Measurements from ENCODE around the gene NELL1. TPM values are rescaled to one million over a fixed set of nuclear protein-coding genes. Genes with fewer than 3 reads are reported as not detected.

NELL1 gene
- total and polyA plus RNA-seq, 2 donors (not counting 1 experiment from before 2014, with no cell fraction given) = not detected

- no peak for TF ChIP-seq EZH2 (IDR thresholded peaks at IDR 0.05; ENCODE audit: low read length, missing control alignments)
- no peak for TF ChIP-seq CTCF (conservative IDR thresholded peaks at IDR 0.05 in 1 of 2, IDR thresholded peaks at IDR 0.05 in 1 of 2; ENCODE audit: low read depth in 1 of 2, low read length in 2 of 2)
- Histone ChIP-seq H3K36me3 (ENCODE audit: control insufficient read depth, insufficient read depth, low read length) (no peaks in the 10 kb centered on the region), H3K9ac (ENCODE audit: insufficient read depth, low read length) (no peak overlapping the region), H3K79me2 (ENCODE audit: control insufficient read depth, insufficient read depth, low read length) (no peaks in the 10 kb centered on the region), H3K4me1 (ENCODE audit: control insufficient read depth, extremely low read depth, insufficient read depth, low read length) (no peaks in the 10 kb centered on the region), H3K4me2 (ENCODE audit: extremely low read depth, insufficient read depth, low read length) (no peak overlapping the region), H4K20me1 (ENCODE audit: control insufficient read depth, extremely low read depth, insufficient read depth, low read length) (no peaks in the 10 kb centered on the region), H3K9me3 (ENCODE audit: control insufficient read depth, insufficient read depth, low read depth, low read length) (no peaks in the 10 kb centered on the region), H3K4me3 (replicated peaks in 1 of 4; ENCODE audit: control extremely low read depth in 1 of 4, insufficient read depth in 1 of 4, low read depth in 3 of 4, low read length in 4 of 4) (no peak overlapping the region), H3K27ac (ENCODE audit: insufficient read depth, low read length) (no peak overlapping the region), H2AFZ (ENCODE audit: low read length) (no peak overlapping the region), H3K27me3 (ENCODE audit: control insufficient read depth, insufficient read depth, low read length) (no peaks in the 10 kb centered on the region)
- DNase-seq (ENCODE audit: low read depth in 2 of 2) = no peak
Measured at GRCh38 chr11:21180182-21180581, 510.8 kb downstream of the NELL1 start.

DNA sequence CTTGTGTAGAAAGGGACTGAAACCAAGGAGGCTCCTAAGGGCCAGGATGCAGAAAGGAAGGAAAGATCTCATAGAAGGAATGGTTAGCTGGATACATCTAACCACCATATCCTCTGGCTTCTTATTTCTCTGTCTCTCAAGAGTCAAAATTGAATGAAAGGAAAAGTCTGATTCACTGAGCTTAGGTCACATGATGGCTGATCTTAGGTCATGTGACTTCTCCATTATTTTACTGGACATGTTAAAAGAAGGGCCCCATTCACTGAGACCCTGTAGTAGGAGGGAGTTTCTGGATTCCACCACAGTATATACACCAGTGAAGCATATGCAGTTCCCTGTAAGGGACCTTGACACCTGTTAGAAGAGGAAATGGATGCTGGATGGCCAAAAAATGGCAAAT is 516.6 kb downstream of the NELL1 start:
- Histone ChIP-seq H3K4me3 (replicated peaks in 1 of 4; ENCODE audit: control extremely low read depth in 1 of 4, insufficient read depth in 1 of 4, low read depth in 3 of 4, low read length in 4 of 4) (no peak overlapping the region), H3K27ac (ENCODE audit: insufficient read depth, low read length) (no peak overlapping the region), H2AFZ (ENCODE audit: low read length) (no peak overlapping the region), H3K9me3 (ENCODE audit: control insufficient read depth, insufficient read depth, low read depth, low read length) (no peaks in the 10 kb centered on the region), H3K9ac (ENCODE audit: insufficient read depth, low read length) (no peak overlapping the region), H3K79me2 (ENCODE audit: control insufficient read depth, insufficient read depth, low read length) (no peaks in the 10 kb centered on the region), H3K4me1 (ENCODE audit: control insufficient read depth, extremely low read depth, insufficient read depth, low read length) (no peaks in the 10 kb centered on the region), H3K27me3 (ENCODE audit: control insufficient read depth, insufficient read depth, low read length) (no peaks in the 10 kb centered on the region), H3K4me2 (ENCODE audit: extremely low read depth, insufficient read depth, low read length) (no peak overlapping the region), H4K20me1 (ENCODE audit: control insufficient read depth, extremely low read depth, insufficient read depth, low read length) (no peaks in the 10 kb centered on the region), H3K36me3 (ENCODE audit: control insufficient read depth, insufficient read depth, low read length) (no peaks in the 10 kb centered on the region)
- no peak for DNase-seq (ENCODE audit: low read depth in 2 of 2)
- TF ChIP-seq CTCF (conservative IDR thresholded peaks at IDR 0.05 in 1 of 2, IDR thresholded peaks at IDR 0.05 in 1 of 2; ENCODE audit: low read depth in 1 of 2, low read length in 2 of 2) (no peak), EZH2 (IDR thresholded peaks at IDR 0.05; ENCODE audit: low read length, missing control alignments) (no peak)

DNA sequence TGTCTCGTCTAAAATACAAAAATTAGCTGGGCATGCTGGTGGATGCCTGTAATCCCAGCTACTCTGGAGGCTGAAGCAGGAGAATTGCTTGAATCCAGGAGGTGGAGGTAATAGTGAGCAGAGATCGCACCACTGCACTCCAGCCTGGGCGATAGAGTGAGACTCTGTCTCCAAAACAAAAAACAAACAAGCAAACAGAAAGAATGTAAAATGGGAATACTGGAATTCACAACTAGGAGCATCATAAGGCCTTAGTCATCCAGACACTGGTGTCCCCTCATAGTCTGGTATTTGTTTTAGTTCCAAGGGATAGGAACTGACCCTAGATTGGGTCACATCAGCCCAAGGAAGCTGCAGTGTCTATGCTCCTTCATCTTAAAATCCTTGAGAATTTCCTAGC is 520.8 kb downstream of the NELL1 start:
- H3K4me3 ChIP-seq (replicated peaks in 1 of 4; ENCODE audit: control extremely low read depth in 1 of 4, insufficient read depth in 1 of 4, low read depth in 3 of 4, low read length in 4 of 4) = no peak overlapping the region
- H3K79me2 ChIP-seq (ENCODE audit: control insufficient read depth, insufficient read depth, low read length) = no peaks in the 10 kb centered on the region
- no peaks in the 10 kb centered on the region for H3K27me3 ChIP-seq (ENCODE audit: control insufficient read depth, insufficient read depth, low read length)

More for the DNA sequence above, 520.8 kb downstream of the NELL1 start:
- Histone ChIP-seq H3K9me3 (ENCODE audit: control insufficient read depth, insufficient read depth, low read depth, low read length) (no peaks in the 10 kb centered on the region), H3K9ac (ENCODE audit: insufficient read depth, low read length) (no peak overlapping the region), H4K20me1 (ENCODE audit: control insufficient read depth, extremely low read depth, insufficient read depth, low read length) (no peaks in the 10 kb centered on the region), H2AFZ (ENCODE audit: low read length) (no peak overlapping the region), H3K36me3 (ENCODE audit: control insufficient read depth, insufficient read depth, low read length) (no peaks in the 10 kb centered on the region), H3K27ac (ENCODE audit: insufficient read depth, low read length) (no peak overlapping the region), H3K4me1 (ENCODE audit: control insufficient read depth, extremely low read depth, insufficient read depth, low read length) (no peaks in the 10 kb centered on the region), H3K4me2 (ENCODE audit: extremely low read depth, insufficient read depth, low read length) (no peak overlapping the region)
- no peak for DNase-seq (ENCODE audit: low read depth in 2 of 2)
- no peak for TF ChIP-seq CTCF (conservative IDR thresholded peaks at IDR 0.05 in 1 of 2, IDR thresholded peaks at IDR 0.05 in 1 of 2; ENCODE audit: low read depth in 1 of 2, low read length in 2 of 2)
- TF ChIP-seq EZH2 (IDR thresholded peaks at IDR 0.05; ENCODE audit: low read length, missing control alignments) = no peak
